Iris pigment epithelial cell (primary cell): ENCODE results near the gene CCDC90B.
"Not testable (repeated sequence)": the region's sequence is repeated elsewhere in the genome, so short reads cannot be mapped to it uniquely, and the experiment has no call there.

Experiments
- DNase-seq: peaks from one replicate; pipeline ENCODE4 v3.0.0-alpha.2; 2011; ENCODE audit warnings: low read depth

CCDC90B gene

DNA sequence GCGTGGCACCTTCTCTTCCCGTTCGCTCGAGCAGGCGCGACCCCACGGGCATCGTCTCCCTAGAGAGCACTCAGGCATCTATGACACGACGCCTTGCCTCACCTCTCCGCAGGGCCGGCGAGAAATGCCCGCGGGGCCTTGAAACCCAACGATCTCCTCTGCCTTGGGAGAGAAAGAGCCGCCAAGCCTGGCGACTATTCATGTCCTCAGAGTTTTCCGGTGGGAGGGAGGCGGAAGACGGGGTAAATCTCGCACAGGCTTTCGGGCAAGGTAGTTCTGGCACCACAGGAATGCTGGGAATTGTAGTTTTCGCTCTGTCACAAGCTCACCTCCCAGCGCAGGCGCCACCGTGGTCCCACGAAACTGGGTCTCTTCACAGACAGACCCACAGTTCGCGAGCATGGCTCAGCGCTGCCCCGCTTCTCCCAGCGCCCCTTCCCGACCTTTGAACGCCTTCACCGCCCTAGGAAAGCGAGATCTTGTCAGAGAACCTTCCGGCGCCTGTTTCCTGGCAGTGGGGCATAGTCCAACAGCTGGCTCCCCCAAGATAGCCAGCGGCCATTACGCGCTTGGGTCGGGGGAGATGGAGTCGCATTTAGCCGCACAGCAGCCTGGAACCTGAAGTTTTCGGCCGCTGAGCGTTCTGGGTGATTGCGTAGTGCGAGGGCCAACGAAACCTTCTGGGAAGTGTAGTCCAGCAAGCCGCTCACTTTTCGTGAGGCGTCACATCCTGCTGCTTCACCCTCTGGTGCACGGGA, at the start of gene CCDC90B:
Gene CCDC90B, minus strand, starts transcription at position 597 of the 758 bp plus-strand sequence. Its CDS starts 395 bp downstream, at position 202.
- peak; percentile 99 for DNase-seq

- no peak for DNase-seq
Measured at GRCh38 chr11:83335446-83336070, 49.4 kb upstream of the CCDC90B start.

DNA sequence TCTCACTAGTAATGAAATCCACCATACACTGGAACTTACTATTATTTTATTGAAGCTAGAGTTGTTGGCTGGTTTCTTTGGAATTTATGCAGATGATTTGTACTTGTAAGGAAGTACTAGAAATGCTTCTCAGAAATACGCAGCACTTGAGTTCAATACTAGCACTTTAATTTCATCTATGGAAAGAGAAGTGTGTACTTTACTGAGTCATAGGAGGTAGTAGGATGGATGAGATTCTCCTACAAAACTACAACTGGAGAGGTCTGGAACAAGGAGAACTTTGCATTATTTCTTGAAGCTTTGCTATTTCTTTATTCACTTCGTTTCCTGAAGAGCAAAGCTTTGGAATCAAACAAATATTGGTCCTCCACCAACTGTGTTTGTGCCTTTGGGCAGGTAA, 44.1 kb upstream of the CCDC90B start:
- DNase-seq, result no peak

DNA sequence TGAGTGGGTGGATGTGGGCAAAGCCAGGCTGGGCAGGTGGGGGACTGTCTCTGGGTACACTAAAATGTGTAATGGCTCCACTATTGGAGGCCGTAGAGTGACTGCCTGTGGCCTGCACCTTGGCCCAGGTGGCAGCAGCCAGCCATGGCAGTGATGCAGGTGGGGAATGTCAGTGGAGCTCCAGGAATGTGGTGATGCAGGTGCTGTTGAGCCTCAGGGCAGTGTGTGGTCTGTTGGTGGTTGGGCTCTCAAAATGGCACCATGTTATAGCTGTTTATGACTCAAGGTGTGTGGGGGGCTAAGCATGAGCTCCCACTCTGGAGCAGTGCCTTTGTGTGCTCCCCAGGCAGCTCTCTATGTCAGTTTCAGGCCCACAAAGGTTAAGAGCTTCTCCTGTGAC, 40.2 kb upstream of the CCDC90B start:
- DNase-seq, result no peak

GRCh38 chr11:83319346-83319745, 33.2 kb upstream of the CCDC90B start:
- DNase-seq, result no peak

DNA sequence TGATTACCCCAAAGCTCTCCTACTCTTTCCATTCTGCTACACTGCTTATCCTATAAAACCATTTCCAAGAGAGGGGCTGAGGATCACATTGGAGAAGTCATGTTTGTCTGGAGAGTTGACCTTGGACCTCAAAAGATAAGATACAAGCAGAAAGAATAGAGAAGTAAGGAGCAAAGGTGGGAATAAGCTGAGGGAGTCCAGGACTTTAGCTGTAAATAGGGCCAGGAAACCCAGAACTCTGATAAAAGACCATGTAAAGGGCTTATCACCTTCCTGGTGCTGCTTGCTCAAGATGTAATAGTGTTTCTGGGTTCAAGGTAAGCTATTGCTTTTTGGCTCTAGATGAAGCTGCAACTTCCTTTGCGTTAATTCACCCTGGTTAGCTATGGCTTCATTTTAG, 32.8 kb upstream of the CCDC90B start:
- DNase-seq, result no peak

- no peak for DNase-seq
Measured at GRCh38 chr11:83317757-83318690, 31.9 kb upstream of the CCDC90B start.

DNA sequence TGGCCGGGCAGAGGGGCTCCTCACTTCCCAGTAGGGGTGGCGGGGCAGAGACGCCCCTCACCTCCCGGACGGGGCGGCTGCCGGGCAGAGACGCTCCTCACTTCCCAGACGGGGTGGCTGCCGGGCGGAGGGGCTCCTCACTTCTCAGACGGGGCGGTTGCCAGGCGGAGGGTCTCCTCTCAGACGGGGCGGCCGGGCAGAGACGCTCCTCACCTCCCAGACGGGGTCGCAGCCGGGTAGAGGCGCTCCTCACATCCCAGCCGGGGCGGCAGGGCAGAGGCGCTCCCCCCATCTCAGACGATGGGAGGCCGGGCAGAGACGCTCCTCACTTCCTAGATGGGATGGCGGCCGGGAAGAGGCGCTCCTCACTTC, 30.7 kb upstream of the CCDC90B start:
- not testable (repeated sequence) for DNase-seq

DNA sequence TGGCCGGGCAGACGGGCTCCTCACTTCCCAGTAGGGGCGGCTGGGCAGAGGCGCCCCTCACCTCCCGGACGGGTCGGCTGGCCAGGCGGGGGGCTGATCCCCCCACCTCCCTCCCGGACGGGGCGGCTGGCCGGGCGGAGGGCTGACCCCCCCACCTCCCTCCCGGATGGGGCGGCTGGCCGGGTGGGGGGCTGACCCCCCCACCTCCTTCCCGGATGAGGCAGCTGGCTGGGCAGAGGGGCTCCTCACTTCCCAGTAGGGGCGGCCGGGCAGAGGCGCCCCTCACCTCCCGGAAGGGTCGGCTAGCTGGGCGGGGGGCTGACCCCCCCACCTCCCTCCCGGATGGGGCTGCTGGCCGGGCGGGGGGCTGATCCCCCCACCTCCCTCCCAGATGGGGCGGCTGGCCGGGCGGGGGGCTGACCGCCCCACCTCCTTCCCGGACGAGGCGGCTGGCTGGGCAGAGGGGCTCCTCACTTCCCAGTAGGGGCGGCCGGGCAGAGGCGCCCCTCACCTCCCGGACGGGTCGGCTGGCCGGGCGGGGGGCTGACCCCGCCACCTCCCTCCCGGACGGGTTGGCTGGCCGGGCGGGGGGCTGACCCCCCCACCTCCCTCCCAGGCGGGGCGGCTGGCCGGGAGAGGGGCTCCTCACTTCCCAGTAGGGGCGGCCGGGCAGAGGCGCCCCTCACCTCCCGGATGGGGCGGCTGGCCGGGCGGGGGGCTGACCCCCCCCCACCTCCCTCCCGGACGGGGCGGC, 30.2 kb upstream of the CCDC90B start:
- DNase-seq, result not testable (repeated sequence)

DNA sequence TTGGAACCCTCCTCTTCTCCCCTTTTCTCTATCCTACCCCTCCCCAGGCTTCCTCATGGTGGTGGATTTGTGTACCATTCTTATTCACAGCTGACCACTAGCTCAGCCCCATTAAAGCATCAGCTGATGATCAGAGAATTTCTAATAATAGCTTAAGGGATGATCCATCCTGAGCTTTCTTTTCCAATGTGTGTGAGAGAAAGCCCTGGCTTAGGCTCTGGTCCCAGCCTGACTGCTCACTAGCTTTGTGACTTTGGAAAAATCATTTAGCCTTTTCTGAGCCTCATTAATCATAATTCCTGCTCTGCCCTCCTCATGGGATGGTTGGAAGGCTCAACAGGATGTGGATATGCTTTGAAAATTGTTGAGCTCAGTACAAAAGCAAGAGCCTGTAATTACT, 26.3 kb upstream of the CCDC90B start:
- no peak for DNase-seq

DNA sequence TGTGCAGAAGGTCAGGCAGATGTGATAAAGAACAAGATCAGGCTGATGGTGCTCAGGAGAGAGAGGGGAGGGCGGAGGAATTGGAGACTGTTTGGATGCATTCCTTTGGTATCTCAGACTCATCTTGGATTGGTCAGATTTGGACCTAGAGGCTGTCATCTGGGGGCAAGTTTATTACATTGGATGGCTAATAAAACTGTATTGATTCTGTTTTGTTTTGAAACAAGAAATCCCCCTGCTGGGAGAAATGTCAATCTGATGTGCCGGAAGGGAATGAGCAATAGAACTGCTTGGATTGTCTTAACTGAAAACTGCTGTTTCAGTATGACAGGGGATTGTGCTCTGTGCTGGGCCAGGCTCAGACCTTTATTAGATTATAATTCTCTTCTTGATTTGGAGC, 25.5 kb upstream of the CCDC90B start:
- DNase-seq, result no peak

DNA sequence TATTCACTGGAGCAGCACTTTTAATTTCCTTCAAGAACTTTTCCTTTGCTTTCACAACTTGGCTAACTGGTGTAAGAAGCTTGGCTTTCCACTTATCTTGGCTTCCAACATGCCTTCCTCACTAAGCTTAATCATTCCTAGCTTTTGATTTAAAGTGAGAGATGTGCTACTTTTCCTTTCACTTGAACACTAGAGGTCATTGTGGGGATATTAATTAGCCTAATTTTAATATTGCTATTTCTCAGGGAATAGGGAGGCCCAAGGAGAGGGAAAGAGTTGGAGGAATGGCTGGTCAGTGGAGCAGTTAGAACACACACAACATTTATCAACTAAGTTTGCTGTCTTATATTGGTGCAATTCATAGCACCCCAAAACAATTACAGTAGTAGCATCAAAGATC, 24.6 kb upstream of the CCDC90B start:
- DNase-seq, result no peak

DNA sequence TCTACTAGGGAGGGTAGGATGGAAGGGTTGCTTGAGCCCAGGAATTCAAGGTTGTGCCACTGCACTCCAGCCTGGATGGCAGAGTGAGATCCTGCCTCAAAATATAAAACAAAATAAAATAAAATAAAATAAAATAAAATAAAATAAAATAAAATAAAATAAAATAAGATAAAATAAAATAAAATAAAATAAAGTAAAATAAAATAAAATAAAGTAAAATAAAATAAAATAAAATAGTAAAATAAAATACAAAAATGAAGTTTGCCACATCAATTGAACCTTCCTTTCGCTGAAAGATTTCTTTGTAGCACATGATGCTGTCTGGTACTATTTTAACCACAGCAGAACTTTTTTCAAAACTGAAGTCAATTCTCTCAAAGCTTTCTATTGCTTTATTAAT, 22.4 kb upstream of the CCDC90B start:
- not testable (repeated sequence) for DNase-seq

GRCh38 chr11:83306200-83307080, 20.3 kb upstream of the CCDC90B start:
- DNase-seq, result no peak

- DNase-seq, result no peak
Measured at GRCh38 chr11:83303316-83303715, 17.1 kb upstream of the CCDC90B start.

- DNase-seq, result no peak
Measured at GRCh38 chr11:83302151-83302550, 16.0 kb upstream of the CCDC90B start.

- DNase-seq, result no peak
Measured at GRCh38 chr11:83299681-83300080, 13.5 kb upstream of the CCDC90B start.

GRCh38 chr11:83294208-83294607, 8.0 kb upstream of the CCDC90B start:
- no peak for DNase-seq

DNA sequence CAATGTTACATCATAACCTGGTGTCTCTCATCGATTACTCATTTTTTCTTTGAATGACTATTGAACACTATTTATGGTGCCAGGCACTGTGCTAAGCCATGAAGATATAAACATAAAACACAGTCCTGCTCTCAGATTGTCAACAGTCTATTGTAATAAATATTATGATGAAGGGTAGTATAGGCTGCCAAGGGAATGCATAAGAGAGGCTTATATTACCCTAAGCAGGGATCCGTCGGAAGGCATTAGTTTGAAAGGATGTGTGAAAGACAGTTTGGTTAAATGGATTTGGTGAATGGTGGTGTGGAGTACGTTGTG, 7.2 kb upstream of the CCDC90B start:
- DNase-seq, result no peak

DNA sequence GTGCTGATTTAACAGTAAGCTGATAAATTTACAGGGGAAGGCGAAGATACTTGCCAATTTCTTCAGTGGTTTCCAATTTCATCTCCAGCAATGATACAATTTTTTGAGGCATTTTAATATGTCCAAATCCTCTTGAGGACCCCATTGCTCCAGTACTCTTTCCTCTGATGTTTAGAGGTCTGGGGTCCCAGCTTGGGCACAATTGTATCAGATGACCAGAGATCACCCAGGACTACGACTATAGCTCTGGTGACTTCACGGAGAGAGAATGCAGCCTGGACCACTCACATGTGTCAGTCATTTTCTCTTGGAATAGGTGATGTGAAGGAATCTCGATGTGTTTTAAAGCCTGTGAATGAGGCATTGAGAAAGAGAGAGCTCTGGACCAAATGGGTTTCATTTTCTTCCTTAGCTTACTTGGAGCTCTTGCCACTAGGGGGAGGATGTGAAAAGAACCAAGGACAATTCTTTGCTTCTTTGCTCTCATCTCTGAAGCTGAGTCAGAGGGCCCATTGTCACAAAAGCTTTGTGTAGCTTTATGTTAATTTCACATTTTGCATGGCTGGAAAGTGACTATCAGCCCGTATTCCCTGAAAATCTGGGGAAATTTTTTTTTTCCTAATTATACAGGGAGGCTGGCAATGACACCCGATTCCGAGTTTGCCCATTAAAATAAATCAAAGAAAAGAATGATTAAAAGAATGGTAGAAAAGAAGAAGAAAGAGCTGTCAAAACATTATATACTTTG, 6.7 kb upstream of the CCDC90B start:
- DNase-seq, result peak; percentile 78
